H7 (cell line): ENCODE results near the gene WNT3. TPM values are rescaled to one million over a fixed set of nuclear protein-coding genes. Genes with fewer than 3 reads are reported as not detected.

Source experiments
- DNase-seq: peaks from one replicate; pipeline ENCODE4 v3.0.0; 2012
- H3K27me3 ChIP-seq: 2 replicates; pipeline ENCODE4 v1.6.0; 2011; ENCODE audit warnings: mild to moderate bottlenecking, low read length; ENCODE audit not compliant: control insufficient read depth, insufficient read depth
- H3K36me3 ChIP-seq: replicated peaks from 2 replicates; pipeline ENCODE4 v1.5.1; 2011; ENCODE audit warnings: low read length; ENCODE audit not compliant: control insufficient read depth, insufficient read depth
- H3K4me3 ChIP-seq: 2 replicates; pipeline ENCODE4 v1.5.1; 2011; ENCODE audit warnings: low read depth, mild to moderate bottlenecking, control low read depth, low read length, moderate library complexity; ENCODE audit not compliant: insufficient read depth
- total RNA-seq: library from RNA; depleted of rRNA; stranded (reverse); fragments of >200 nt; shearing (Covaris generic); gene quantifications from 2 replicates; pipeline ENCODE4 v1.2.3, GENCODE V29; 2014

The WNT3 gene
- total RNA-seq, 1 experiment from 2014 or later: 31.9 TPM

DNA sequence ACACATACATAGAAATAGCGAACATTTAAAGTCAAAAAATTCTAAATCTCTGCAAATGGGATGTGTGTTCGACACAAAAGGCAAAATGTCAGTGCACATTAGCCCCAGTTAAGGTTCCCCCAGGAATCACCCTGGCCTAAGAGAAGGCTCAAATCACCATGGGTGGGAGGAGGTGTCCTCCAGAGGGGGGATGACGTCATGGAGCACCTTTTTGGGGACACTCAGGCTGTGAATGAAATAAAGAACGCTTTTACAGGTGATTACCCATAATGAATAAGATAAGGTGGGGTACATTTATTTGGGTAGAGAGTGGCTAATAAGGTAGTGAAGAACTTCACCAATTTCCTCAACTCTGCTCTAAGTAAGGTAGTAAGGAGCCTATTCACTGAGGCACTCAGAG, 26.4 kb downstream of the WNT3 start:
- no peaks in the 10 kb centered on the region for H3K36me3 ChIP-seq
- H3K27me3 ChIP-seq: no peaks in the 10 kb centered on the region; the same call in 1 of the 2 replicates
- DNase-seq: no peak
- H3K4me3 ChIP-seq: no peak overlapping the region

DNA sequence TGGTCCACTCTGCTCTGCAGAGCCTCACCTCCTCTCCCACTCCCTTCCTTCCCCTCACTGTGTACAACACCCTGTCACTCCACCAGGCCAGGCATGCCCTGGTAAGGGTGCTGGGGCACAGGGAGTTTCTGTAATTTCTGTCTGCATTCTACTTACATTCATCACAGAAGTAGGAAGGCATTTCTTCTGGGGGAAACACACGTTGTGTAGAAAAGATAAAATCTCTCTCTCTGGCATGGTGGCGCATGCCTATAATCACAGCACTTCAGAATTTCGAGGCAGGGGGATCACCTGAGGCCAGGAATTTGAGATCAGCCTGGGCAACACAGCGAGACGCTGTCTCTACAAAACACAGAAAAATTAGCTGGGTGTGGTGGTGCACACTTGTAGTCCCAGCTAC, 27.0 kb downstream of the WNT3 start:
- Histone ChIP-seq H3K27me3 (no peaks in the 10 kb centered on the region; the same call in 1 of the 2 replicates), H3K36me3 (no peaks in the 10 kb centered on the region), H3K4me3 (no peak overlapping the region)
- DNase-seq: no peak

DNA sequence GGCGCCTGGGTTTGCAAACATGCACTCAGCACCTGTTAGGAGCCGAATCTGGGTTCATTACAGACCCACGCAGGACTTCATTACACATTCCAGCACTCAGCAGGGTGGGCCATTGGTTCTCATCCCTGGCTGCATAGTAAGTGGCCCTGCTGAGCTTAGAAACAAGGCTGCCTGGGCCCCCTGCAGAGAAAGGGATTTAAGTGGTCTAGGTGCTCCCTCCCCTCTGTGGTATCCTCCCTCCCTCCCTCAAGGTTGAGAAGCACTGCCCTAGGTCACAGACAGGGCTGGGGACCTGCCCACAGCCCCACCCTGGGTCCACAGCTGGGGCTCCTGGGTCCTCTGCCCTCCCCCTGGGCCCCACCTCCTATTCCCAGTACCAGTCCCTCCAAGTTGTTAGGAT, 28.3 kb downstream of the WNT3 start:
- peak; percentile 69 for DNase-seq
- Histone ChIP-seq H3K36me3 (no peaks in the 10 kb centered on the region), H3K27me3 (no peaks in the 10 kb centered on the region; the same call in 1 of the 2 replicates), H3K4me3 (no peak overlapping the region)

DNA sequence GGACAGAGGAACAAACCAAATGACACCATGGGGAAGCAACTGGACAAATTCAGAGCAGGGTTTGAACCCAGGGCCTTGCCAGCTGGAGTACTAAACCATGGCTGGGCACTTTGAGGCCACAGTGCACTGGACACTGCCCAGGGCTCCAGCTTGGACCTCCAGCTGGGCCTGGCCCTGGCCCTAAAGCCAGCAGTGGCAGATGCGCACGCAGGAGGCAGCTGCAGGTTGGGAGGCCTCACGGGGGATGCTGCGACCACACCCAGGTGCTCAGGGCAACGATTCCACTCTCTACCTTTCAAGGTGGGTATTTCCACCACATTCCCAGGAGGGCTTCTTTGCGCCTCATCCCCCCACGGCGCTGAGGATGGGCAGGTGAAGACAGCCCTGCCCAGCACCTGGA, 28.9 kb downstream of the WNT3 start:
- Histone ChIP-seq H3K27me3 (no peaks in the 10 kb centered on the region; the same call in 1 of the 2 replicates), H3K36me3 (no peaks in the 10 kb centered on the region), H3K4me3 (no peak overlapping the region)
- DNase-seq: no peak

DNA sequence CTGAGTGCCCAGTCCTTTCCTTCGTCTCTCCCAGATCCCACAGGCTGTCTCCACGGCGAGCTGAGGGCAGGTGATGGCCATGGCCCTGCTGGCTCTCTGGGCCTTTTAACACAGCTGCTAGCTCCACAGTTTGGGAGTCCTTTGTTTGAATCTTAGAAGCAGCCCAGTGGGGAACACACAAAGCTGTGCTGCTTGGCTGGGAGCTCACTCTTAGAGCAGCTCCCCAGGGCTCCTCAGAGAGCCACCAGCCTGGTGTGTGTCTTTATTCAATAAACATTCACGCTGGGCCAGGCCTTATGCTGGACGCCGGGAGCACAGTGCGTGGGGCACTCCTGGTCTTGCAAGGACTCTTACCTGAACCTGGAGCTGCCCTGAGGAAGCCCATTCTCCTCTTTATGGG, 29.7 kb downstream of the WNT3 start:
- no peaks in the 10 kb centered on the region; the same call in 1 of the 2 replicates for H3K27me3 ChIP-seq

DNA sequence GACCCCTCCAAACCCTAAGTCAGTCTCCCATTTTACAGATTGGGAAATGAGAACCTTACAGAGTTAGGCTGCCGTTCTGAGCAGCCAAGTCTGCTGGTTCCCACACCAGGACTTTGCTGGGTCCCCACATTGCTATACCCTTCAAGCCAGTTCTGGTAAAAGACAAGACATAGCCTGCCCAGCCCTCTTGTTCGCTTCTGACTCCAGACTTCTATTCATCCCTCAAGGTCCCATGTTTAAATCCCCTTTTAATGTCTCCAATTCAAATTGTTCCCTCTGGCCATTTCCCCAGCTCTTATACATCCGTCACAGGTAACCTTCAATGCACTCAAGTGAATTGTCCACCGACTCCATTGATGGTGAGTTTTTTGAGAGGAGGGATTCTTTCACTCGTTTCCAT, 30.2 kb downstream of the WNT3 start:
- no peak for DNase-seq
- Histone ChIP-seq H3K27me3 (no peaks in the 10 kb centered on the region; the same call in 1 of the 2 replicates), H3K4me3 (no peak overlapping the region), H3K36me3 (no peaks in the 10 kb centered on the region)

More for the DNA sequence above, 29.7 kb downstream of the WNT3 start:
- Histone ChIP-seq H3K36me3 (no peaks in the 10 kb centered on the region), H3K4me3 (no peak overlapping the region)
- DNase-seq: no peak

DNA sequence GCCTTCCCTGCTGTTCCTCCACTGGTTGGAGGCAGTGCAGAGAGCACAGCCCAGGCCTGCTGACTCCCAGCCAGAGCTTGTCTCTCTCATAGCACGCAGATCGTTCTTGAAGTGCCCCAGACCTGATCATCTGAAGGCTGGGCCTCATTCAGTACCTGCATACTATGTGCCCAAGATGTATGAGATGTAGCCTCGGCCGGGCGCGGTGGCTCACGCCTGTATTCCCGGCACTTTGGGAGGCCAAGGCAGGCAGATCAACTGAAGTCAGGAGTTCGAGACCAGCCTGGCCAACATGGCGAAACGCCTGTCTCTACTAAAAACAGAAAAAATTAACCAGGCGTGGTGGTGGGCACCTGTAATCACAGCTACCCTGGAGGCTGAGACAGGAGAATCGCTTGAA, 31.0 kb downstream of the WNT3 start:
- H3K27me3 ChIP-seq: no peaks in the 10 kb centered on the region; the same call in 1 of the 2 replicates
- DNase-seq: no peak
- no peak overlapping the region for H3K4me3 ChIP-seq
- H3K36me3 ChIP-seq: no peaks in the 10 kb centered on the region

DNA sequence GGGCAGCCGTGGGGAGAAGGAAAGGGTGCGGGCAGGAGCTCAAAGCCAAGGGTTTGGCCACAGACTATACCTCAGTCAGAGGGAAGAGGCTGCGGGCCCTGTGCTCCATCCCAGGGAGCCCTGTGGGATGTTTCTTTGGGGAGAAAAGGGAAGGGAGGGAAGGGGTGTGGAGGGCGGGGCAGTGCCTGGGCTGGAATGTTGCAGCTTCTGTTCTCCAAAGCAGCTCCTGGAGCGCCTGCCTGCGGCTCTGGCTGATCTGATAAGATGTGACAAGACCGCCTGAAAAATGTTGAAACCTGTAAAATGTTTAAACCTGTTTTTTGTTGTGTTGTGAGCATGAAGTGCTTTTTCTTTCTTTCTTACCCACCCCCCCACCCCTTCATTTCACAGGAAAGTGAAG, 32.8 kb downstream of the WNT3 start:
- DNase-seq: peak; percentile 84
- no peaks in the 10 kb centered on the region; the same call in 1 of the 2 replicates for H3K27me3 ChIP-seq
- no peaks in the 10 kb centered on the region for H3K36me3 ChIP-seq
- no peak overlapping the region for H3K4me3 ChIP-seq

DNA sequence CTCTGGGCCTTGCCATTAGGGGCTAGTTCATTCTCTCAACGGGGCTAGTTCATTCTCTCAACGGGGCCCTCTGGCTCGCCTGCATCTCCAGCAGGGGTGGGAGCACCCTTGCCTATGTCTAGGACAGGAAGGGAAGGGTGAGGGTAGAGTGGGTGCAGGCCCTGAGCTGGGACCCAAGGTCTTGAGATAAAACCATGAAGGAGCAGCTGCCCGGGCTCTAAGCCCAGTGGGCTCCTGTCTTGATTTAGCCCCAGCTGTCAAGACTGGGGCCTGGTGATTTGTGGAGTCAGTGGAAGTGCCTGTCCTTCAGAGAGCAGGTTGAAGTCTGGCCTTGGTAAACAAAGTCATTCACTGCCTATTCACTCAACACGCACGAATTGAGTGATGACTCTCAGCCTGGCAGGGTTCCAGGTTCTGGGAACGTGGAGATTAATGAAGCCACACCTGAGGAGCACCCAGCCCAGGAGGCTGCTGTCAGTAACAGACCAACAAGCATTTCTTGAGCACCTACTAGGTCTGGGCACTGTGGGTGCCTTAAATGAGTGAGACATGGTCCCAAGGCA, 35.4 kb downstream of the WNT3 start:
- H3K36me3 ChIP-seq: no peaks in the 10 kb centered on the region
- no peak overlapping the region for H3K4me3 ChIP-seq
- no peaks in the 10 kb centered on the region; the same call in 1 of the 2 replicates for H3K27me3 ChIP-seq
- DNase-seq: no peak

DNA sequence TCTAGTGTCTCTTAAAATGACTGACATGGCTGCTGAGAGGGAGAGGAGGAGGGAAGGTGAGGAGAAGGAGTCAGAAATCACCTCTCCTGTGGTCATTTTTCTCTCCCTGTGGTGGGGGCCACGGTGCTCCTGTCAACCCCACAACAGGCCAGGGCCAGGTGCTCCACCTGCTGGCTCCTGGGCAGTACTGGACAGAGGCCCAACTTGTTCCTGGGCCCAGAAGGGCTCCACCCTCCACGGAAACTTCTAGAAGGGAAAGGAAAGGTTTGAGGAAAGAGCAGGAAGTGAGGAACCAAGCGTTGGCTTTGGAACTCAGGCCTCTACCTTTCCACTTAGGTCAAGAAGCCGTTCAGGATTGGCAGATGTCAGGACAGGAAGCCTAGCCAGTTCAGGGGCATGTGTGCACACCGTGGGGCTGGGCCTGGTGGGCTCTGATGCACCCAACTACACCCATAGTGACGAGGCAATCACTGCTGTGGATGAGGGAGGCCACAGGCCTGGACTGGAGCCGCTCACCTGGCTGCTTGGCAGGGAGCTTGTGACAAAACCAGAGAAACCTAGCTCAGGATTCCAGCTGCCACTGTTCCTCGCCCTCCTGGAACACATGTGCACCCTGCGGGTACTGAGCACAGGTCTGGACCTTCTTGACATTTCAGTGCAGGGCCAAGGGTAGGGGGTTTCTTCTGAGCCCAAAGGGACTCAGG, 36.1 kb downstream of the WNT3 start:
- no peak overlapping the region for H3K4me3 ChIP-seq

DNA sequence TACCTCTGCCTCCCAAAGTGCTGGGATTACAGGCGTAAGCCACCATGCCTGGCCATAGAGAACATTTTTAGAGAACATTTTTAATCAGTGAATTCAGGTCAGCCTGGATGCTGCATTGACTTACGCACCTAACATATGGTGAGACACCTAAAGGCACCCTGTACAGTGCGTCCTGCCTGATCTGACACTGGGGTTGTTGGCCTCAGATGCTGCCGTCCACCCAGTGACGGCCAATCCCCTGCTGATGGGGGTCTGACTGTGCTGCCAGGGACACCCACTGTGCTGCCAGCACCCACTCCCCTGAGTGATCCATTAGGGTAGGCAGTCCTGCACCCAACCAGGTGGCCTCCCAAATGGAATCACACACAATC, 38.5 kb downstream of the WNT3 start:
- peak; percentile 28 for DNase-seq
- Histone ChIP-seq H3K27me3 (peaks cover 5% of the 10 kb centered on the region; the same call in 1 of the 2 replicates), H3K36me3 (no peaks in the 10 kb centered on the region), H3K4me3 (no peak overlapping the region)

More for the DNA sequence above, 36.1 kb downstream of the WNT3 start:
- Histone ChIP-seq H3K27me3 (no peaks in the 10 kb centered on the region; the same call in 1 of the 2 replicates), H3K36me3 (no peaks in the 10 kb centered on the region)
- peak; percentile 91 for DNase-seq

DNA sequence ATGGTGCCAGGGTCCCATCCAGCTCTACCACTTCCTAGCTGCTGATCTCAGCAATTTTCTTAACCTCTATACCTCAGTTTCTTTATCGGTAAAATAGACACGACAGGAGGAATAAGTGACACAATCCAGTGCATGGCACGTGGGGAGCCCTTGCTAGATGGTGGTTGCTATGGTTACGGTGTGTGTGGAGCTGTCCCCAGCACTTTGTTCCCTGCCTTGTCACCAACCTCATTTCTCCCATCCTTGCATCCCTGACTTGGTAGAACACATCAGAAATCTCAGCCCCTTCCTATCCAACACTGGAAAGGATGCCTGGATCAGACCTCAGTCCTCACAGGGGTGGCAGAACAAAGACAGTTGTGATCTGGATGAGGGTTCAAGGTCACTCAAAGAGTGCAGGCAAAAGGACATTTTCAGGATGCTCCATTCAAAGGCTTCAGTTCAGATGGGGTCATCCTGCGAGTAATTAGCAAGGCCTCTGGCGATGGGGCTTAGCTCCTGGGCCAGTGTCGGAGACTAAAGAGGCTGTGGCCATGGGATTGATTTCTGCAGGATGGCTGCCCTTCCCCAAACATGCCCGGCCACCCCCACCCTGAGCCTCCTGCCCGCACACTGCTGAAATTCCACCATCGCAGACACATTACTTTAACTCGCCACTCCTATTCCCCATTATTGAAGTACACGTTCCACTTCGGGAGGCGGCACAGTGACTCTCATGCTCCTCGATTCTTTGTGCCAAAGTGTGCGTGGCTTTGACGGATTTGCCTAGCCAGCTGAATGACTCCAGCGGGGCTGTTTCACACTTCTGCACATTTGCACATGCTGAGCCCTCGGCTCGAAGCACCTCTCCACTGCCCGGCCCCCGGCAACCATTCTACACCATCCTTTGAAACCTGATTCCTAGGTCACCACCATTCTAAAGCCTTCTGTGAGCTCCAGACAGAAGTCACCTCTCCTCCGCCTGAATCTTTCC, 40.3 kb downstream of the WNT3 start:
- Histone ChIP-seq H3K36me3 (no peaks in the 10 kb centered on the region), H3K4me3 (no peak overlapping the region), H3K27me3 (peaks cover 17% of the 10 kb centered on the region; the same call in 1 of the 2 replicates)
- peak; percentile 57 for DNase-seq

DNA sequence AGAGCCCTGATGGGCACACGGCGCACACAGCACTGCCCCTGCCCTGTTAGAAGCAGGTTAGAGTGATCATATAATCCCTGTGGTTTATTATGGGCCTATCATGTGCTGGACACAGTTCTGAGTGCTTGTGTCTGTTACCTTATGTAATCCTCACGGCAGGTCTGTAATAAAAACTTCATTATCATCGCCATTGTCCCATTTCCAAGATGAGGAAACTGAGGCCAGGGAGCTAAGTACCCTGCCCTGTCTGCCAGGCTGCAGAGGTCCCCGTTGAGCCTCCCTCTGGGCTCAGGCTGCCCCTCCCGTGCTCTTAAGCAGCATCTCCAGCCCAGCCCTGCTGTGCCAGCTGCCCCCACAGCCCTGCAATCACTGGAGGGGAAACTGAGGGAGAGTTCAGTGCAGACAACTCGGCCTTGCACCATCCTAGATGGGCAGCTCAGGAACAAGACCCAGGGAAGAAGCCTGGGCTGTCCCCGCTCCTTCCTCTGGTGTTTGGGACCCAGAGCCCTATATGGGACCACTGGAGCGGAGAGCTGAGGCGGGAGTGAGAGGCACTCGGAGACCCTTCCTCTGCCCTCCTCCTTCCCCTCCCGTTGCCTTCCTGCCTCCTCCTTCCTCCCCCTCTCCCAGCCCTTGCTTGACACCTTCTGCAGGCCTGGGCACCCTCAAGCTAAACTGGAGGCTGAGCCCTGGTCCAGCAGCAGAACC, 42.0 kb downstream of the WNT3 start:
- H3K27me3 ChIP-seq: peaks cover 17% of the 10 kb centered on the region; the same call in 1 of the 2 replicates
- H3K4me3 ChIP-seq: no peak overlapping the region
- DNase-seq: peak; percentile 51
- H3K36me3 ChIP-seq: no peaks in the 10 kb centered on the region
